GM23338 (cell line): ENCODE results near the gene FSIP1. TPM values are rescaled to one million over a fixed set of nuclear protein-coding genes. Genes with fewer than 3 reads are reported as not detected.

Experiments
- ATAC-seq: fragments of 200-7000 bp; cut with Tn5 transposase; 3 replicates; pipeline ENCODE4 v1.9.1; 2020
- DNase-seq: peaks from one replicate; pipeline ENCODE4 v3.0.0-alpha.2; 2015; ENCODE audit warnings: low spot score
- H2AFZ ChIP-seq: fragments of 200-600 bp; sonication (generic); 2 replicates; pipeline ENCODE4 v1.8.0; 2016; ENCODE audit warnings: antibody characterized with exemption, mild to moderate bottlenecking, moderate library complexity
- H3F3A ChIP-seq: fragments of 200-600 bp; sonication (generic); replicated peaks from 2 replicates; pipeline ENCODE4 v1.8.0; 2017; ENCODE audit warnings: antibody characterized with exemption, mixed run types, low read depth
- H3K27ac ChIP-seq: fragments of 200-600 bp; sonication (generic); 2 replicates; pipeline ENCODE4 v1.6.1; 2016; ENCODE audit warnings: low read depth
- H3K27me3 ChIP-seq: fragments of 200-600 bp; sonication (generic); 2 replicates; pipeline ENCODE4 v1.8.0; 2016; ENCODE audit warnings: mild to moderate bottlenecking, mixed run types, moderate library complexity; ENCODE audit not compliant: insufficient read depth
- H3K36me3 ChIP-seq: fragments of 200-600 bp; sonication (generic); 2 replicates; pipeline ENCODE4 v1.8.0; 2016; ENCODE audit warnings: mild to moderate bottlenecking; ENCODE audit not compliant: insufficient read depth
- H3K4me1 ChIP-seq: fragments of 200-600 bp; sonication (generic); 2 replicates; pipeline ENCODE4 v1.8.0; 2016; ENCODE audit warnings: mild to moderate bottlenecking, moderate library complexity; ENCODE audit not compliant: insufficient read depth
- H3K4me2 ChIP-seq: fragments of 200-600 bp; sonication (generic); 2 replicates; pipeline ENCODE4 v1.7.1; 2017; ENCODE audit warnings: mixed run types
- H3K4me3 ChIP-seq: fragments of 200-600 bp; sonication (generic); 2 replicates; pipeline ENCODE4 v1.6.1; 2016; ENCODE audit warnings: mixed run types
- H3K79me2 ChIP-seq: fragments of 200-600 bp; sonication (generic); replicated peaks from 2 replicates; pipeline ENCODE4 v1.8.0; 2017; ENCODE audit warnings: mild to moderate bottlenecking; ENCODE audit not compliant: insufficient read depth
- H3K9me2 ChIP-seq: fragments of 200-600 bp; sonication (generic); 2 replicates; pipeline ENCODE4 v1.8.0; 2017; ENCODE audit not compliant: insufficient read depth
- H4K20me1 ChIP-seq: fragments of 200-600 bp; sonication (generic); replicated peaks from 2 replicates; pipeline ENCODE4 v1.8.0; 2017; ENCODE audit warnings: mild to moderate bottlenecking; ENCODE audit not compliant: insufficient read depth
- H3K27ac Mint-ChIP-seq: 2 replicates; pipeline ENCODE4 v1.8.0; 2020; ENCODE audit warnings: inconsistent platforms, mild to moderate bottlenecking, moderate library complexity, mixed read lengths
- H3K27me3 Mint-ChIP-seq: 3 replicates; pipeline ENCODE4 v1.8.0; 2022; ENCODE audit warnings: low read depth, mild to moderate bottlenecking, moderate library complexity, mixed read lengths, inconsistent platforms; ENCODE audit not compliant: insufficient read depth, poor library complexity
- H3K36me3 Mint-ChIP-seq: 3 replicates; pipeline ENCODE4 v1.8.0; 2021; ENCODE audit warnings: low read depth, mild to moderate bottlenecking, inconsistent platforms, moderate library complexity, mixed read lengths
- H3K4me1 Mint-ChIP-seq: 3 replicates; pipeline ENCODE4 v1.8.0; 2020; ENCODE audit warnings: mild to moderate bottlenecking, inconsistent platforms, mixed read lengths
- H3K4me3 Mint-ChIP-seq: 3 replicates; pipeline ENCODE4 v1.8.0; 2021; ENCODE audit warnings: moderate library complexity, mild to moderate bottlenecking, inconsistent platforms, mixed read lengths
- H3K9me3 Mint-ChIP-seq: 3 replicates; pipeline ENCODE4 v1.8.0; 2020; ENCODE audit warnings: moderate library complexity, mild to moderate bottlenecking, inconsistent platforms, mixed read lengths
- EZH2 ChIP-seq: fragments of 200-600 bp; sonication (generic); IDR thresholded peaks from one replicate; pipeline ENCODE4 v1.8.0; 2017; ENCODE audit warnings: antibody characterized with exemption, mild to moderate bottlenecking, low read depth; ENCODE audit not compliant: unreplicated experiment
- EZH2phosphoT487 ChIP-seq: fragments of 200-600 bp; sonication (generic); IDR thresholded peaks from one replicate; pipeline ENCODE4 v1.8.1; 2018; ENCODE audit warnings: antibody characterized with exemption; ENCODE audit not compliant: unreplicated experiment
- POLR2AphosphoS5 ChIP-seq: IDR thresholded peaks from 2 replicates; pipeline ENCODE4 v1.6.1; 2016; ENCODE audit warnings: antibody characterized with exemption, low read depth
- STAT1 ChIP-seq: IDR thresholded peaks from one replicate; pipeline ENCODE4 v1.6.1; 2016; ENCODE audit warnings: antibody characterized with exemption; ENCODE audit not compliant: unreplicated experiment
- ZNF331 ChIP-seq: fragments of 250-450 bp; sonication (Bioruptor Pico); IDR thresholded peaks from 2 replicates; pipeline ENCODE4 v1.5.0; 2020; ENCODE audit warnings: low read depth, mild to moderate bottlenecking, moderate library complexity
- polyA plus RNA-seq: library from polyadenylated mRNA; unstranded; fragments of >200 nt; fragmentation: Nextera tagmentation; extraction: Ambion mirVana; gene quantifications from 2 replicates; pipeline ENCODE4 v1.2.1, GENCODE V29; 2016
- total RNA-seq: library from RNA; depleted of rRNA; stranded (reverse); fragments of >200 nt; shearing (Covaris generic); gene quantifications from 2 replicates; pipeline ENCODE4 v1.2.3, GENCODE V29; 2014
- TF ChIP-seq, protein P1 (sequence below), 2 experiments: fragments of 200-600 bp in 1 of 2; sonication (generic) in 1 of 2; conservative IDR thresholded peaks; 2 replicates each; pipeline versions ENCODE4 v1.5.1 to v1.6.1; 2016 to 2017; ENCODE audit warnings: antibody characterized with exemption in 2 of 2, low read depth in 2 of 2, mild to moderate bottlenecking in 2 of 2, moderate library complexity in 1 of 2
- TF ChIP-seq, protein P2 (sequence below): IDR thresholded peaks from one replicate; pipeline ENCODE4 v1.6.1; 2018; ENCODE audit warnings: antibody characterized with exemption; ENCODE audit not compliant: unreplicated experiment

FSIP1 gene
- total and polyA plus RNA-seq, 2 experiments from 2014 or later: 0.92 to 2.1 TPM

DNA sequence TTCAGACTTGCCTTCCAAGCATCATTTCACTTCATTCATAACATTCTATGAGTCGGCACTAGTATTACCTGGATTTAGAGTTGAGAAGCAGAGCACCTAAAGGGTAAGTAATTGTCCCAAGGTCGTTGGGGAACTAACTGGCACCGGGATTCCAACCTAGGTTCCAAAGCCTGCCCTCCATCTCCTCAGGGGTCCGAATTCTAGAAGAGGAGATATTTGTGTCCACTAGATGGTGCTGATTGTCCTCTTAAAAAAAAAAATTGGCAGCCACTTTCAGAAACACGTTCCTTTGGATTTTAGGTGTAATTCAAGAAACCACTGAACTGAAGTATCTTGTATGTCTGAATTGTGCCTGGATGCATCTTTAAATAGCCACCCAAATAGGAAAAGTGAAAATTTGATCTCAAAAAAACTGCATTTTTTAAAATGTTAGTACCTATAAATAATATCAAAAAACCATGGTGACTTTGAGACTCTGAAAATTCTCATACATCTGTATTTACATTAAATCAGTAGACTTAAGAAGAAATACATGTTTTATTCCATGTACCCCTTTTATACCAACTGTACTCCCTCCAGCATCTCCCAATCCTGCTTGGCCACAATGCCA, 3.9 kb upstream of the FSIP1 start:
- peak overlapping the region; percentile 47; the same call in 1 of the 2 replicates for H3K27ac ChIP-seq
- no peaks in the 10 kb centered on the region; the same call in 2 of the 3 replicates for H3K36me3 Mint-ChIP-seq
- no peak overlapping the region for H3K4me2 ChIP-seq

DNA sequence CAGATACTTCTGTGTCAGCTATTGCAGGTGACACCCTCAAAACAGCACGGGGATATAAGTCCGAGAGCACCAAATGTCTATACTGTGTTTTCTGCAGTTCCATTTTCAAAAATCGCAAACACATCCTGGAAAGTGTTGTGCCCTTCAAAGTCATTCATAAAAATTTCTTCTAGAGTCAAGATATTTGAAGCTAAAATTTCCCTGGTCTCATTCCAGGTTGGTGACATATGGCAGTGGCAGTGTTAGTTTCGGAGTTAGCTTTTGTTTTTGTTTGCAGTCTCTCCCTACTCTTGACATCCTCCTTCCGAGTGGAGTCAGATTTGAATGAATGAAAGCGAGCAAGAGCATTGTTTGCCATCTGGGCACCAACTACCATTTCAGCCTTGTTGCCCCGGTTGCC, 3.2 kb upstream of the FSIP1 start:
- Mint-ChIP-seq H3K4me3 (peak overlapping the region; percentile 78), H3K27ac (peak overlapping the region; percentile 55; the same call in 1 of the 2 replicates), H3K36me3 (no peaks in the 10 kb centered on the region; the same call in 2 of the 3 replicates), H3K9me3 (no peaks in the 10 kb centered on the region; the same call in 2 of the 3 replicates), H3K4me1 (peaks cover 72% of the 10 kb centered on the region), H3K27me3 (peaks cover 2% of the 10 kb centered on the region)
- Histone ChIP-seq H3F3A (no peaks in the 10 kb centered on the region; the same call in 1 of the 2 replicates), H3K4me2 (peak overlapping the region; percentile 94; the same call in 1 of the 2 replicates), H3K79me2 (peaks cover 27% of the 10 kb centered on the region), H3K4me1 (peaks cover 64% of the 10 kb centered on the region), H2AFZ (no peak overlapping the region), H3K4me3 (no peak overlapping the region), H3K36me3 (no peaks in the 10 kb centered on the region), H3K27me3 (no peaks in the 10 kb centered on the region), H4K20me1 (no peaks in the 10 kb centered on the region), H3K9me2 (no peaks in the 10 kb centered on the region), H3K27ac (peak overlapping the region; percentile 47)
- TF ChIP-seq POLR2AphosphoS5 (no peak), EZH2phosphoT487 (no peak), EZH2 (no peak), STAT1 (no peak), ZNF331 (no peak)
- TF ChIP-seq, protein P1, sequence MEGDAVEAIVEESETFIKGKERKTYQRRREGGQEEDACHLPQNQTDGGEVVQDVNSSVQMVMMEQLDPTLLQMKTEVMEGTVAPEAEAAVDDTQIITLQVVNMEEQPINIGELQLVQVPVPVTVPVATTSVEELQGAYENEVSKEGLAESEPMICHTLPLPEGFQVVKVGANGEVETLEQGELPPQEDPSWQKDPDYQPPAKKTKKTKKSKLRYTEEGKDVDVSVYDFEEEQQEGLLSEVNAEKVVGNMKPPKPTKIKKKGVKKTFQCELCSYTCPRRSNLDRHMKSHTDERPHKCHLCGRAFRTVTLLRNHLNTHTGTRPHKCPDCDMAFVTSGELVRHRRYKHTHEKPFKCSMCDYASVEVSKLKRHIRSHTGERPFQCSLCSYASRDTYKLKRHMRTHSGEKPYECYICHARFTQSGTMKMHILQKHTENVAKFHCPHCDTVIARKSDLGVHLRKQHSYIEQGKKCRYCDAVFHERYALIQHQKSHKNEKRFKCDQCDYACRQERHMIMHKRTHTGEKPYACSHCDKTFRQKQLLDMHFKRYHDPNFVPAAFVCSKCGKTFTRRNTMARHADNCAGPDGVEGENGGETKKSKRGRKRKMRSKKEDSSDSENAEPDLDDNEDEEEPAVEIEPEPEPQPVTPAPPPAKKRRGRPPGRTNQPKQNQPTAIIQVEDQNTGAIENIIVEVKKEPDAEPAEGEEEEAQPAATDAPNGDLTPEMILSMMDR (conservative IDR thresholded peaks at IDR 0.05; ENCODE audit: low read depth in 2 of 2): no peak
- TF ChIP-seq, protein P2, sequence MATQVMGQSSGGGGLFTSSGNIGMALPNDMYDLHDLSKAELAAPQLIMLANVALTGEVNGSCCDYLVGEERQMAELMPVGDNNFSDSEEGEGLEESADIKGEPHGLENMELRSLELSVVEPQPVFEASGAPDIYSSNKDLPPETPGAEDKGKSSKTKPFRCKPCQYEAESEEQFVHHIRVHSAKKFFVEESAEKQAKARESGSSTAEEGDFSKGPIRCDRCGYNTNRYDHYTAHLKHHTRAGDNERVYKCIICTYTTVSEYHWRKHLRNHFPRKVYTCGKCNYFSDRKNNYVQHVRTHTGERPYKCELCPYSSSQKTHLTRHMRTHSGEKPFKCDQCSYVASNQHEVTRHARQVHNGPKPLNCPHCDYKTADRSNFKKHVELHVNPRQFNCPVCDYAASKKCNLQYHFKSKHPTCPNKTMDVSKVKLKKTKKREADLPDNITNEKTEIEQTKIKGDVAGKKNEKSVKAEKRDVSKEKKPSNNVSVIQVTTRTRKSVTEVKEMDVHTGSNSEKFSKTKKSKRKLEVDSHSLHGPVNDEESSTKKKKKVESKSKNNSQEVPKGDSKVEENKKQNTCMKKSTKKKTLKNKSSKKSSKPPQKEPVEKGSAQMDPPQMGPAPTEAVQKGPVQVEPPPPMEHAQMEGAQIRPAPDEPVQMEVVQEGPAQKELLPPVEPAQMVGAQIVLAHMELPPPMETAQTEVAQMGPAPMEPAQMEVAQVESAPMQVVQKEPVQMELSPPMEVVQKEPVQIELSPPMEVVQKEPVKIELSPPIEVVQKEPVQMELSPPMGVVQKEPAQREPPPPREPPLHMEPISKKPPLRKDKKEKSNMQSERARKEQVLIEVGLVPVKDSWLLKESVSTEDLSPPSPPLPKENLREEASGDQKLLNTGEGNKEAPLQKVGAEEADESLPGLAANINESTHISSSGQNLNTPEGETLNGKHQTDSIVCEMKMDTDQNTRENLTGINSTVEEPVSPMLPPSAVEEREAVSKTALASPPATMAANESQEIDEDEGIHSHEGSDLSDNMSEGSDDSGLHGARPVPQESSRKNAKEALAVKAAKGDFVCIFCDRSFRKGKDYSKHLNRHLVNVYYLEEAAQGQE: no peak
- ATAC-seq (no peak), DNase-seq (no peak)

More for the DNA sequence above, 3.9 kb upstream of the FSIP1 start:
- Histone ChIP-seq H3F3A (no peaks in the 10 kb centered on the region; the same call in 1 of the 2 replicates), H3K4me3 (no peak overlapping the region), H3K79me2 (peaks cover 27% of the 10 kb centered on the region), H3K27me3 (no peaks in the 10 kb centered on the region), H2AFZ (no peak overlapping the region), H3K4me1 (peaks cover 64% of the 10 kb centered on the region), H4K20me1 (no peaks in the 10 kb centered on the region), H3K9me2 (no peaks in the 10 kb centered on the region), H3K36me3 (no peaks in the 10 kb centered on the region)
- Mint-ChIP-seq H3K27ac (peak overlapping the region; percentile 89; the same call in 1 of the 2 replicates), H3K9me3 (no peaks in the 10 kb centered on the region; the same call in 2 of the 3 replicates), H3K4me3 (no peak overlapping the region), H3K4me1 (peaks cover 71% of the 10 kb centered on the region), H3K27me3 (peaks cover 2% of the 10 kb centered on the region)
- TF ChIP-seq, protein P2: no peak
- TF ChIP-seq, protein P1 (conservative IDR thresholded peaks at IDR 0.05; ENCODE audit: low read depth in 2 of 2): peak; percentile 68 to 74
- TF ChIP-seq ZNF331: no peak
- peak; percentile 11 for ATAC-seq
- peak; percentile 93 for DNase-seq
